K562 (cell line): ENCODE results near the gene CRTC3. TPM values are rescaled to one million over a fixed set of nuclear protein-coding genes. Genes with fewer than 3 reads are reported as not detected.

Experiments used
- ATAC-seq: fragments of 200-7000 bp; cut with Tn5 transposase; 3 replicates; pipeline ENCODE4 v1.9.1; 2020; ENCODE audit warnings: moderate library complexity
- BruUV-seq: library from RNA; stranded (reverse); fragments of 400-500 nt; replicated peaks from 2 replicates; lab custom pipeline; 2021; lab: Mats Ljungman, UMichigan
- CTCF ChIA-PET: fragments of 300-600 bp; formaldehyde crosslinking; extraction: SDS; loops from one replicate; lab custom pipeline; 2021; ENCODE audit warnings: low intra/inter-chr PET ratio; lab: Yijun Ruan, JAX
- POLR2A ChIA-PET: fragments of 300-600, 350-650 bp; sonication (Branson Sonifier 250); formaldehyde crosslinking; extraction: SDS; loops from one replicate; lab custom pipeline; 2021; ENCODE audit warnings: antibody characterized with exemption, inconsistent platforms; lab: Yijun Ruan, JAX
- DNase-seq, 4 experiments: peaks; one replicate each; pipeline versions ENCODE4 v3.0.0 to v3.0.0-alpha.2; 2011 to 2018; ENCODE audit warnings: low spot score in 3 of 4, mixed read lengths in 3 of 4; ENCODE audit errors: extremely low read depth in 1 of 4
- FAIRE-seq: peaks from 2 replicates; lab custom pipeline; 2011; peaks lifted over from hg19 to GRCh38; lab: Jason Lieb, UNC
- H2AFZ ChIP-seq: 2 replicates; pipeline ENCODE4 v1.6.0; 2011; ENCODE audit warnings: low read depth, low read length, control low read depth, inconsistent platforms
- H3K27ac ChIP-seq: fragments of 200-600 bp; 3 replicates; pipeline ENCODE4 v1.8.0; 2011; ENCODE audit warnings: low read depth, mild to moderate bottlenecking, control low read depth, inconsistent platforms, low read length, moderate library complexity, mixed read lengths; ENCODE audit errors: extremely low read depth
- H3K27me3 ChIP-seq, 2 experiments: fragments of 300-600 bp in 1 of 2; 2 replicates in 1 of 2; 3 replicates in 1 of 2; pipeline versions ENCODE4 v1.6.0 to v1.8.0; 2011; ENCODE audit warnings: inconsistent platforms in 2 of 2, low read length in 2 of 2, mild to moderate bottlenecking in 1 of 2, mixed read lengths in 1 of 2, moderate library complexity in 1 of 2; ENCODE audit not compliant: control insufficient read depth in 2 of 2, insufficient read depth in 2 of 2
- H3K36me3 ChIP-seq: fragments of 300-600 bp; 3 replicates; pipeline ENCODE4 v1.8.0; 2011; ENCODE audit warnings: mild to moderate bottlenecking, low read length, inconsistent platforms; ENCODE audit not compliant: control insufficient read depth, insufficient read depth
- H3K4me1 ChIP-seq, 2 experiments: fragments of 200-600 bp in 1 of 2; replicated peaks in 1 of 2; 2 replicates in 1 of 2; 3 replicates in 1 of 2; pipeline versions ENCODE4 v1.5.1 to v1.8.0; 2011; ENCODE audit warnings: inconsistent platforms in 2 of 2, low read length in 2 of 2, mild to moderate bottlenecking in 1 of 2, mixed read lengths in 1 of 2, moderate library complexity in 1 of 2; ENCODE audit not compliant: control insufficient read depth in 2 of 2, insufficient read depth in 2 of 2
- H3K4me2 ChIP-seq: 2 replicates; pipeline ENCODE4 v1.6.1; 2011; ENCODE audit warnings: low read length, control low read depth, inconsistent platforms, mixed read lengths; ENCODE audit not compliant: insufficient read depth
- H3K4me3 ChIP-seq: fragments of 200-600 bp; sonication (generic), shearing (Covaris generic); 2 replicates; pipeline ENCODE4 v1.5.1; 2016; ENCODE audit warnings: control low read depth, inconsistent platforms
- H3K79me2 ChIP-seq: fragments of 200-600 bp; 3 replicates; pipeline ENCODE4 v1.8.0; 2011; ENCODE audit warnings: low read length, inconsistent platforms; ENCODE audit not compliant: control insufficient read depth, insufficient read depth
- H3K9ac ChIP-seq, 2 experiments: 2 replicates each; pipeline versions ENCODE4 v1.6.0 to v1.6.1; 2011; ENCODE audit warnings: low read depth in 2 of 2, low read length in 2 of 2, control low read depth in 1 of 2, inconsistent platforms in 1 of 2, mild to moderate bottlenecking in 1 of 2, mixed read lengths in 1 of 2; ENCODE audit not compliant: insufficient read depth in 1 of 2
- H3K9me1 ChIP-seq: one replicate; pipeline ENCODE4 v1.6.0; 2011; ENCODE audit warnings: inconsistent platforms, mild to moderate bottlenecking, low read length, moderate library complexity; ENCODE audit not compliant: control insufficient read depth, insufficient read depth
- H3K9me3 ChIP-seq: replicated peaks from 2 replicates; pipeline ENCODE4 v1.5.1; 2011; ENCODE audit warnings: low read depth, low read length, inconsistent platforms; ENCODE audit not compliant: control insufficient read depth, insufficient read depth
- H4K20me1 ChIP-seq: replicated peaks from 2 replicates; pipeline ENCODE4 v1.6.1; 2011; ENCODE audit warnings: low read length, inconsistent platforms, mixed read lengths; ENCODE audit not compliant: control insufficient read depth, insufficient read depth
- FOXA3 ChIP-seq, 2 experiments: fragments of 450-650 bp in 1 of 2; sonication (generic) in 1 of 2; formaldehyde crosslinking; IDR thresholded peaks in 1 of 2; conservative IDR thresholded peaks in 1 of 2; 2 replicates each; pipeline versions ENCODE4 v1.4.0 to v1.8.0; 2020 to 2022; ENCODE audit warnings: mild to moderate bottlenecking in 2 of 2, missing genetic modification reagents in 1 of 2
- PRMT5 ChIP-seq: sonication (generic); formaldehyde crosslinking; IDR thresholded peaks from 2 replicates; pipeline ENCODE4 v1.5.0; 2020; ENCODE audit warnings: missing genetic modification reagents
- ZNF780A ChIP-seq: fragments of 250-450 bp; sonication (Bioruptor Pico); IDR thresholded peaks from 2 replicates; pipeline ENCODE4 v1.5.0; 2021; ENCODE audit warnings: mild to moderate bottlenecking
- WGBS: fragments of 100-300 bp; shearing (Covaris generic); methylation state at CpG from one replicate; pipeline ENCODE4 v1.1.6; 2016; ENCODE audit warnings: low coverage, mixed read lengths; ENCODE audit not compliant: insufficient coverage; ENCODE audit errors: missing lambda C conversion rate; 5-methylcytosine and 5-hydroxymethylcytosine counted together
- in situ Hi-C: fragments of 300-500 bp; cut with MboI; formaldehyde crosslinking; loops from 4 replicates; pipeline ENCODE4 v1.15.0; 2018; ENCODE audit warnings: inconsistent platforms, mixed read lengths
- intact Hi-C: fragments of 100-400 bp; cut with micrococcal nuclease; formaldehyde crosslinking; loops from 2 replicates; pipeline ENCODE4 v1.14.2; 2022
- polyA plus RNA-seq, 8 experiments: library from polyadenylated mRNA; depleted of rRNA in 4 of 8; stranded (reverse) in 5 of 8; unstranded in 3 of 8; fragments of >200 nt; fragmentation: Nextera tagmentation in 2 of 8; fragmentation: Illumina TruSeq in 1 of 8; extraction: Ambion mirVana in 2 of 8; extraction: Trizol in 1 of 8; gene quantifications; 2 replicates each; pipeline versions ENCODE4 v1.2.1 to v1.2.3, GENCODE V29; 2011 to 2014; ENCODE audit warnings: inconsistent platforms in 1 of 8, missing spikeins in 1 of 8
- total RNA-seq, 7 experiments: library from RNA; depleted of rRNA in 6 of 7; stranded (reverse); fragments of >200 nt in 6 of 7; fragmentation: Illumina TruSeq in 2 of 7; extraction: Trizol in 2 of 7; gene quantifications; 2 replicates each; pipeline versions ENCODE4 v1.2.1 to v1.2.3, GENCODE V29; 2011 to 2021; ENCODE audit warnings: low replicate concordance in 1 of 7

CRTC3 gene
- total and polyA plus RNA-seq, 9 of the 15 experiments (the other 6 are each of a cell fraction or from before 2014, with no cell fraction given): 1.2 to 19.0 (median 11.6) TPM

- intact Hi-C loops (no loop called here), in situ Hi-C loops (no loop called here)
- TF ChIP-seq ZNF780A: no peak
- no peak for TF ChIP-seq FOXA3 (CRISPR knock-in tag; conservative IDR thresholded peaks at IDR 0.05 in 1 of 2, IDR thresholded peaks at IDR 0.05 in 1 of 2)
- no peaks in the 10 kb centered on the region for H3K9me3 ChIP-seq
- H3K4me1 ChIP-seq: peaks cover 11 to 13% of the 10 kb centered on the region in 2 experiments
- H3K4me2 ChIP-seq: no peak overlapping the region
- ChIA-PET CTCF (no interaction called here), POLR2A (no interaction called here)
- H3K9me1 ChIP-seq: no peaks in the 10 kb centered on the region
- H3K27ac ChIP-seq: no peak overlapping the region
- H3K27me3 ChIP-seq: no peaks in the 10 kb centered on the region
- no peak for FAIRE-seq
- H2AFZ ChIP-seq: no peak overlapping the region
- H4K20me1 ChIP-seq: no peaks in the 10 kb centered on the region; the same call in none of the 2 replicates
- H3K36me3 ChIP-seq: no peaks in the 10 kb centered on the region
- BruUV-seq: no TSS peak
- 82% methylated on average over 5 of the region's 5 CpGs for WGBS
- H3K9ac ChIP-seq: peak overlapping the region in 1 of 2 experiments; percentile 68; a peak in 1 of 4 replicates
- no peak for ATAC-seq
- DNase-seq: no peak
- no peak overlapping the region for H3K4me3 ChIP-seq
- H3K79me2 ChIP-seq: no peaks in the 10 kb centered on the region; the same call in 1 of the 3 replicates
Measured at GRCh38 chr15:90562669-90563068, 32.9 kb downstream of the CRTC3 start.

DNA sequence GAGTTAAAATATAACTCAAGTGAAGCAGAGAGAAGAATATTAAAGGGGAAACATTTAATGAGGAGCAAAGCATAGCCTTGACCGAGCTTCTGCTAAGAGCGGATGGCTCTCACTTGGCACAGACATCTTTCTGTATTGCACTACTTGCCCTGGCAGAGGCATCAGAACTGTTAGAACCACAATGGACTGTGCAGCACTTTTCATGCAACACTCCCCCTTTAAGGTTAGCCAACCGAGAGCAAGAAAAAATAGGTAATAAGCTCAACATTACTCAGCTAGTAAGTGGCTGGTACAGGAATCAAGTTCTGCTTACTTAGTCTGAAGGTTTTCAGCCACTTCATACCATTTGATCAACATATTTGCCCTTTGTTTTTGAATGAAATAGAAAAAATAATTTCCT is 33.7 kb downstream of the CRTC3 start:
- intact Hi-C loops: no loop called here
- ATAC-seq: no peak
- H3K9me3 ChIP-seq: no peaks in the 10 kb centered on the region
- H2AFZ ChIP-seq: no peak overlapping the region
- no peak overlapping the region for H3K27ac ChIP-seq
- WGBS: 95% methylated on average over 3 of the region's 3 CpGs
- H3K9me1 ChIP-seq: no peaks in the 10 kb centered on the region
- H3K27me3 ChIP-seq: no peaks in the 10 kb centered on the region
- no peak overlapping the region for H3K4me3 ChIP-seq
- ChIA-PET POLR2A (interaction anchor here (0.7 to 2.0 kb wide), 2 partner anchors 13 to 92 kb away, joined by 3 to 6 read pairs; no protein-coding TSS in a partner anchor), CTCF (no interaction called here)
- peaks cover 3 to 7% of the 10 kb centered on the region in 2 experiments; a peak in 4 of 5 replicates for H3K4me1 ChIP-seq
- no peak for TF ChIP-seq PRMT5 (CRISPR knock-in tag)
- in situ Hi-C loops: no loop called here
- H3K36me3 ChIP-seq: no peaks in the 10 kb centered on the region
- H4K20me1 ChIP-seq: no peaks in the 10 kb centered on the region; the same call in 1 of the 2 replicates
- H3K9ac ChIP-seq: no peak overlapping the region
- no peak overlapping the region for H3K4me2 ChIP-seq
- H3K79me2 ChIP-seq: no peaks in the 10 kb centered on the region; the same call in 1 of the 3 replicates
- DNase-seq: no peak
- no TSS peak for BruUV-seq
- FAIRE-seq: no peak
